ENCODE measurements around the gene ARHGAP27. TPM values are rescaled to one million over a fixed set of nuclear protein-coding genes. Genes with fewer than 3 reads are reported as not detected.

Gene ARHGAP27
- total and polyA plus RNA-seq, 2 of the 13 experiments (the other 11 are each of a cell fraction or from before 2014, with no cell fraction given) = 15.5 to 18.9 TPM

GRCh38 chr17:45394913-45395568 lies 37.6 kb downstream of the ARHGAP27 start (continued):
- TF ChIP-seq PRDM10 (CRISPR knock-in tag; IDR thresholded peaks at IDR 0.05; ENCODE audit: low read depth) = no peak

GRCh38 chr17:45394564-45394912 lies 38.1 kb downstream of the ARHGAP27 start:
- Histone ChIP-seq H2AFZ (ENCODE audit: low read length) (no peak overlapping the region), H3K4me1 (ENCODE audit: insufficient read depth, low read length) (peaks cover 7% of the 10 kb centered on the region; the same call in 1 of the 2 replicates), H3K36me3 (replicated peaks in 1 of 2; ENCODE audit: control insufficient read depth in 1 of 2, insufficient read depth in 2 of 2, low read length in 2 of 2) (peaks cover 1 to 11% of the 10 kb centered on the region in 2 experiments; a peak in 3 of 5 replicates), H3K9ac (ENCODE audit: insufficient read depth, low read depth, low read length) (no peak overlapping the region), H3K4me3 (replicated peaks in 1 of 3; ENCODE audit: insufficient read depth in 1 of 3, low read depth in 2 of 3, low read length in 3 of 3) (no peak overlapping the region), H3K4me2 (ENCODE audit: low read depth, low read length) (no peak overlapping the region), H4K20me1 (ENCODE audit: insufficient read depth, low read length) (no peaks in the 10 kb centered on the region), H3K27ac (ENCODE audit: extremely low read length, insufficient read depth, low read length) (no peak overlapping the region), H3K9me3 (ENCODE audit: low read length) (no peaks in the 10 kb centered on the region), H3K79me2 (ENCODE audit: insufficient read depth, low read length) (no peaks in the 10 kb centered on the region), H3K27me3 (ENCODE audit: control insufficient read depth in 1 of 2, insufficient read depth in 2 of 2, low read length in 2 of 2) (peaks cover 0 to 6% of the 10 kb centered on the region in 2 experiments; a peak in 1 of 5 replicates)
- CTCF ChIA-PET (ENCODE audit: low intra/inter-chr PET ratio, low total read pairs) = interaction anchor here (1.1 to 1.6 kb wide), 3 partner anchors 9 to 33 kb away, joined by 4 to 27 read pairs (median 11); no protein-coding TSS in a partner anchor
- POLR2A ChIA-PET = interaction anchor here (1.2 to 2.1 kb wide), 3 partner anchors 12 to 31 kb away, joined by 3 to 11 read pairs (median 4); no protein-coding TSS in a partner anchor
- FAIRE-seq (no peak), ATAC-seq (no peak), DNase-seq (ENCODE audit: low spot score) (no peak)
- BruUV-seq (replicated peaks) = no TSS peak
- intact Hi-C loops (cut with micrococcal nuclease; ENCODE audit: unreplicated experiment) = no loop called here
- in situ Hi-C loops (cut with HindIII; ENCODE audit: extremely low pct_ligation_motif_present, low pct_unique_long_range_greater_than_20kb) = no loop called here
- WGBS (ENCODE audit: low lambda C conversion rate) = 83% methylated on average over 4 of the region's 4 CpGs
- TF ChIP-seq IKZF5 (CRISPR knock-in tag; IDR thresholded peaks at IDR 0.05) = no peak
- TF ChIP-seq ATF7 (IDR thresholded peaks at IDR 0.05) = no peak
- no peak; the same call in 1 of the 2 replicates for TF ChIP-seq ATF7 (CRISPR knock-in tag; IDR thresholded peaks at IDR 0.05)
- TF ChIP-seq HNF1A (IDR thresholded peaks at IDR 0.05; ENCODE audit: low read depth) = no peak
- 0 out of 2 replicates have a peak, but pooled peaks have one; percentile 12 for TF ChIP-seq HNF1A (CRISPR knock-in tag; IDR thresholded peaks at IDR 0.05; ENCODE audit: borderline replicate concordance)
- no peak for TF ChIP-seq ZNF432 (CRISPR knock-in tag; IDR thresholded peaks at IDR 0.05; ENCODE audit: borderline replicate concordance)
- TF ChIP-seq ZNF782 (CRISPR knock-in tag; IDR thresholded peaks at IDR 0.05; ENCODE audit: borderline replicate concordance) = 0 out of 2 replicates have a peak, but pooled peaks have one; percentile 2
- TF ChIP-seq ZMYM2 (CRISPR knock-in tag; IDR thresholded peaks at IDR 0.05) = 0 out of 2 replicates have a peak, but pooled peaks have one; percentile 32
- no peak for TF ChIP-seq SP1 (IDR thresholded peaks at IDR 0.05)
- no peak for TF ChIP-seq SP1 (CRISPR knock-in tag; IDR thresholded peaks at IDR 0.05)

Data from HepG2 (cell line).